ENCODE data around the gene GRPEL1. TPM values are rescaled to one million over a fixed set of nuclear protein-coding genes. Genes with fewer than 3 reads are reported as not detected.

The GRPEL1 gene
- polyA plus RNA-seq, 2 of the 4 experiments (the other 2 are of a cell fraction): 45.5 to 72.0 TPM

DNA sequence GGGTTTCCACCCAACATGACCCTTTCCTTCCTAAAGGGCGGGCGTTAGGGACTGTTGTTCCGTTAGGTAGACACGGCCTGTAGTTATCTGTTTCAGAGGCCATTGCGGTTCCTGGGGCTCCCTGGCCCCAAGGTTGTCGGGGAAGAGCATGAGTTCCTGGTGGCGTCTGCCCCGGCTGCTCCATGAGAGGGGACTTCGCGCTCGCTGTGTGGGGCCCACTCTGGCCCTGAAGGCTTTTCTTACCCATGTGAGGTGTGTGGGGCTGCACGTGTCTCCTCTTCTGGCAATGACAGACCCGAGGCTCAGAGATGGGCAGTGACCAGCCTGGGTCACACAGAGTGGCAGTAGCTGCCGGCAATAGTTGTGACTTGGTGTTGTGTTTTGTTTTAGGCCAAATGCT, 15.6 kb downstream of the GRPEL1 start:
- Histone ChIP-seq H3K4me1 (no peaks in the 10 kb centered on the region), H3K27ac (no peak overlapping the region), H3K4me2 (no peak overlapping the region), H3K4me3 (no peak overlapping the region), H3K9me3 (no peaks in the 10 kb centered on the region)
- POLR2A ChIA-PET: no interaction called here
- 94% methylated on average over 11 of the region's 14 CpGs for WGBS (ENCODE audit: missing lambda C conversion rate)
- CTCF ChIA-PET: interaction anchor here (1.4 to 3.7 kb wide), 2 partner anchors 9 kb away, joined by 3 to 16 read pairs; partner anchors contain the start of gene TADA2B
- TF ChIP-seq FOXS1 (CRISPR knock-in tag; IDR thresholded peaks at IDR 0.05) (no peak), TP53 (CRISPR knock-in tag; IDR thresholded peaks at IDR 0.05) (no peak), PHF8 (IDR thresholded peaks at IDR 0.05; ENCODE audit: borderline replicate concordance, low read depth) (no peak), EHF (CRISPR knock-in tag; IDR thresholded peaks at IDR 0.05) (no peak), BHLHE40 (IDR thresholded peaks at IDR 0.05; ENCODE audit: low read depth, low read length) (no peak), JUN (IDR thresholded peaks at IDR 0.05) (no peak), EP300 (IDR thresholded peaks at IDR 0.05) (no peak), JUNB (IDR thresholded peaks at IDR 0.05) (no peak), CBX8 (IDR thresholded peaks at IDR 0.05) (no peak), HOXB13 (CRISPR knock-in tag; IDR thresholded peaks at IDR 0.05; ENCODE audit: low read depth) (no peak), HDAC2 (IDR thresholded peaks at IDR 0.05) (no peak)
- FAIRE-seq: no peak
- ATAC-seq: no peak
- no peak for DNase-seq (ENCODE audit: low read depth in 1 of 2, low spot score in 1 of 2)

DNA sequence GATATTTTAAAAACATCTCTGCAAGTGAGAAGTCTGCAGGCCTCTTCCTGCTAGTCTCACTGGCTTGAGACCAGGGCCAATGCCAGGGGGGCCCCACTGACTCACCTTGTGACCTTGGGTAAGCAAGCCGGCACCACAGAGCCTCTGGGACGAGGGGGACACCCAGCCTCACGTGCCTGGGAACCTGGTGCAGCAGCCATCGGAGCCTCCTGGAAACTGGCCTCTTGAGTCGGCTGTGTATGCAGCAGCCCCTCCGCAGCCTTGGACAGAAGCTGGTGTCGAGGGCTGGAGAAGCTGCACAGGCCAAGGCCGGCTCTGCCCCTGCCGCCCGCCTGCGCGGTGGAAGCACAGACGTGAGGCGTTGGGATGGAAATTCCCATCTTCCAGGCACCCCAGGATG, 16.0 kb downstream of the GRPEL1 start:
- FAIRE-seq (no peak), ATAC-seq (no peak), DNase-seq (ENCODE audit: low read depth in 1 of 2, low spot score in 1 of 2) (no peak)
- no peak overlapping the region for H3K27ac ChIP-seq
- CTCF ChIA-PET: interaction anchor here (1.4 kb wide), 1 partner anchor 9 kb away, joined by 3 read pairs; the partner anchor contains the start of gene TADA2B
- no peak for TF ChIP-seq TP53 (CRISPR knock-in tag; IDR thresholded peaks at IDR 0.05)
- TF ChIP-seq CHD4 (IDR thresholded peaks at IDR 0.05; ENCODE audit: borderline replicate concordance): no peak
- no peak for TF ChIP-seq ZC3H11A (IDR thresholded peaks at IDR 0.05)
- TF ChIP-seq RARB (CRISPR knock-in tag; IDR thresholded peaks at IDR 0.05): no peak
- H3K4me3 ChIP-seq: no peak overlapping the region
- POLR2A ChIA-PET: interaction anchor here (0.6 kb wide), 1 partner anchor 17 kb away, joined by 5 read pairs; no protein-coding TSS in a partner anchor
- H3K4me1 ChIP-seq: no peaks in the 10 kb centered on the region
- no peak overlapping the region for H3K4me2 ChIP-seq
- no peaks in the 10 kb centered on the region for H3K9me3 ChIP-seq
- WGBS (ENCODE audit: missing lambda C conversion rate): 98% methylated on average over 10 of the region's 14 CpGs

DNA sequence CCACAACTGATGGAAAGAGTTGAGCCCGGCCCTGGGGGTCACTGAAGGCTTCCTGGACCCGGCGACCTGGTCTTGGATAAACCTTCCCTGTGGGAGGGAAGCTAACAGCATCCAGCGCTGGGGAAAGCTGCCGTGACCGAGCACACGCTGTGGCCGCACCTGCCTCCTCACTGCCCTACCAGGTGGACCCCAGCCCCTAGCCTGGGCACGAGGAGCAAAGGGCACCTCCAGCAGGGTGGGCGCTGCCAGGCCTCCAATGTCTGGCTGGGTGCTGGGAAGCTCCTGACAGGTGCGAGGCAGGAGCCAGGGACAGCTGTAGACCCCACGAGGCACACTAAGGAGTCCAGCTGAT, 16.7 kb downstream of the GRPEL1 start:
- TF ChIP-seq CEBPB (IDR thresholded peaks at IDR 0.05) (no peak), KDM1A (IDR thresholded peaks at IDR 0.05; ENCODE audit: low read depth) (no peak), MAFK (IDR thresholded peaks at IDR 0.05; ENCODE audit: partially characterized antibody) (no peak), FOSL2 (IDR thresholded peaks at IDR 0.05) (no peak), FOSL2 (CRISPR knock-in tag; IDR thresholded peaks at IDR 0.05) (no peak), POLR2A (IDR thresholded peaks at IDR 0.05; ENCODE audit: low read length) (no peak), ZFP36 (IDR thresholded peaks at IDR 0.05; ENCODE audit: borderline replicate concordance, partially characterized antibody) (no peak), ZC3H11A (IDR thresholded peaks at IDR 0.05) (no peak), CHD2 (IDR thresholded peaks at IDR 0.05; ENCODE audit: low read length, partially characterized antibody) (no peak)
- TF ChIP-seq, protein P1, sequence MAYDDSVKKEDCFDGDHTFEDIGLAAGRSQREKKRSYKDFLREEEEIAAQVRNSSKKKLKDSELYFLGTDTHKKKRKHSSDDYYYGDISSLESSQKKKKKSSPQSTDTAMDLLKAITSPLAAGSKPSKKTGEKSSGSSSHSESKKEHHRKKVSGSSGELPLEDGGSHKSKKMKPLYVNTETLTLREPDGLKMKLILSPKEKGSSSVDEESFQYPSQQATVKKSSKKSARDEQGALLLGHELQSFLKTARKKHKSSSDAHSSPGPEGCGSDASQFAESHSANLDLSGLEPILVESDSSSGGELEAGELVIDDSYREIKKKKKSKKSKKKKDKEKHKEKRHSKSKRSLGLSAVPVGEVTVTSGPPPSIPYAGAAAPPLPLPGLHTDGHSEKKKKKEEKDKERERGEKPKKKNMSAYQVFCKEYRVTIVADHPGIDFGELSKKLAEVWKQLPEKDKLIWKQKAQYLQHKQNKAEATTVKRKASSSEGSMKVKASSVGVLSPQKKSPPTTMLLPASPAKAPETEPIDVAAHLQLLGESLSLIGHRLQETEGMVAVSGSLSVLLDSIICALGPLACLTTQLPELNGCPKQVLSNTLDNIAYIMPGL (CRISPR knock-in tag; IDR thresholded peaks at IDR 0.05; ENCODE audit: borderline replicate concordance): no peak
- TF ChIP-seq, protein P2, sequence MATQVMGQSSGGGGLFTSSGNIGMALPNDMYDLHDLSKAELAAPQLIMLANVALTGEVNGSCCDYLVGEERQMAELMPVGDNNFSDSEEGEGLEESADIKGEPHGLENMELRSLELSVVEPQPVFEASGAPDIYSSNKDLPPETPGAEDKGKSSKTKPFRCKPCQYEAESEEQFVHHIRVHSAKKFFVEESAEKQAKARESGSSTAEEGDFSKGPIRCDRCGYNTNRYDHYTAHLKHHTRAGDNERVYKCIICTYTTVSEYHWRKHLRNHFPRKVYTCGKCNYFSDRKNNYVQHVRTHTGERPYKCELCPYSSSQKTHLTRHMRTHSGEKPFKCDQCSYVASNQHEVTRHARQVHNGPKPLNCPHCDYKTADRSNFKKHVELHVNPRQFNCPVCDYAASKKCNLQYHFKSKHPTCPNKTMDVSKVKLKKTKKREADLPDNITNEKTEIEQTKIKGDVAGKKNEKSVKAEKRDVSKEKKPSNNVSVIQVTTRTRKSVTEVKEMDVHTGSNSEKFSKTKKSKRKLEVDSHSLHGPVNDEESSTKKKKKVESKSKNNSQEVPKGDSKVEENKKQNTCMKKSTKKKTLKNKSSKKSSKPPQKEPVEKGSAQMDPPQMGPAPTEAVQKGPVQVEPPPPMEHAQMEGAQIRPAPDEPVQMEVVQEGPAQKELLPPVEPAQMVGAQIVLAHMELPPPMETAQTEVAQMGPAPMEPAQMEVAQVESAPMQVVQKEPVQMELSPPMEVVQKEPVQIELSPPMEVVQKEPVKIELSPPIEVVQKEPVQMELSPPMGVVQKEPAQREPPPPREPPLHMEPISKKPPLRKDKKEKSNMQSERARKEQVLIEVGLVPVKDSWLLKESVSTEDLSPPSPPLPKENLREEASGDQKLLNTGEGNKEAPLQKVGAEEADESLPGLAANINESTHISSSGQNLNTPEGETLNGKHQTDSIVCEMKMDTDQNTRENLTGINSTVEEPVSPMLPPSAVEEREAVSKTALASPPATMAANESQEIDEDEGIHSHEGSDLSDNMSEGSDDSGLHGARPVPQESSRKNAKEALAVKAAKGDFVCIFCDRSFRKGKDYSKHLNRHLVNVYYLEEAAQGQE (IDR thresholded peaks at IDR 0.05): no peak
- TF ChIP-seq, protein P3, sequence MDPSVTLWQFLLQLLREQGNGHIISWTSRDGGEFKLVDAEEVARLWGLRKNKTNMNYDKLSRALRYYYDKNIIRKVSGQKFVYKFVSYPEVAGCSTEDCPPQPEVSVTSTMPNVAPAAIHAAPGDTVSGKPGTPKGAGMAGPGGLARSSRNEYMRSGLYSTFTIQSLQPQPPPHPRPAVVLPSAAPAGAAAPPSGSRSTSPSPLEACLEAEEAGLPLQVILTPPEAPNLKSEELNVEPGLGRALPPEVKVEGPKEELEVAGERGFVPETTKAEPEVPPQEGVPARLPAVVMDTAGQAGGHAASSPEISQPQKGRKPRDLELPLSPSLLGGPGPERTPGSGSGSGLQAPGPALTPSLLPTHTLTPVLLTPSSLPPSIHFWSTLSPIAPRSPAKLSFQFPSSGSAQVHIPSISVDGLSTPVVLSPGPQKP (IDR thresholded peaks at IDR 0.05; ENCODE audit: low read depth, low read length): no peak
- TF ChIP-seq, protein P4, sequence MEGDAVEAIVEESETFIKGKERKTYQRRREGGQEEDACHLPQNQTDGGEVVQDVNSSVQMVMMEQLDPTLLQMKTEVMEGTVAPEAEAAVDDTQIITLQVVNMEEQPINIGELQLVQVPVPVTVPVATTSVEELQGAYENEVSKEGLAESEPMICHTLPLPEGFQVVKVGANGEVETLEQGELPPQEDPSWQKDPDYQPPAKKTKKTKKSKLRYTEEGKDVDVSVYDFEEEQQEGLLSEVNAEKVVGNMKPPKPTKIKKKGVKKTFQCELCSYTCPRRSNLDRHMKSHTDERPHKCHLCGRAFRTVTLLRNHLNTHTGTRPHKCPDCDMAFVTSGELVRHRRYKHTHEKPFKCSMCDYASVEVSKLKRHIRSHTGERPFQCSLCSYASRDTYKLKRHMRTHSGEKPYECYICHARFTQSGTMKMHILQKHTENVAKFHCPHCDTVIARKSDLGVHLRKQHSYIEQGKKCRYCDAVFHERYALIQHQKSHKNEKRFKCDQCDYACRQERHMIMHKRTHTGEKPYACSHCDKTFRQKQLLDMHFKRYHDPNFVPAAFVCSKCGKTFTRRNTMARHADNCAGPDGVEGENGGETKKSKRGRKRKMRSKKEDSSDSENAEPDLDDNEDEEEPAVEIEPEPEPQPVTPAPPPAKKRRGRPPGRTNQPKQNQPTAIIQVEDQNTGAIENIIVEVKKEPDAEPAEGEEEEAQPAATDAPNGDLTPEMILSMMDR (IDR thresholded peaks at IDR 0.05): no peak
- TF ChIP-seq, protein P5, sequence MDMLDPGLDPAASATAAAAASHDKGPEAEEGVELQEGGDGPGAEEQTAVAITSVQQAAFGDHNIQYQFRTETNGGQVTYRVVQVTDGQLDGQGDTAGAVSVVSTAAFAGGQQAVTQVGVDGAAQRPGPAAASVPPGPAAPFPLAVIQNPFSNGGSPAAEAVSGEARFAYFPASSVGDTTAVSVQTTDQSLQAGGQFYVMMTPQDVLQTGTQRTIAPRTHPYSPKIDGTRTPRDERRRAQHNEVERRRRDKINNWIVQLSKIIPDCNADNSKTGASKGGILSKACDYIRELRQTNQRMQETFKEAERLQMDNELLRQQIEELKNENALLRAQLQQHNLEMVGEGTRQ (IDR thresholded peaks at IDR 0.05): no peak
- Histone ChIP-seq H3K9me3 (no peaks in the 10 kb centered on the region), H3K4me1 (no peaks in the 10 kb centered on the region), H3K4me2 (no peak overlapping the region), H3K27ac (no peak overlapping the region), H3K4me3 (no peak overlapping the region)
- ChIA-PET CTCF (interaction anchor here (1.4 kb wide), 1 partner anchor 8 kb away, joined by 3 read pairs; the partner anchor contains the start of gene TADA2B), POLR2A (interaction anchor here (1.0 kb wide), 1 partner anchor 17 kb away, joined by 6 read pairs; the partner anchor contains the start of gene GRPEL1)
- FAIRE-seq (no peak), ATAC-seq (no peak), DNase-seq (ENCODE audit: low read depth in 1 of 2, low spot score in 1 of 2) (no peak)
- WGBS (ENCODE audit: missing lambda C conversion rate): 94% methylated on average over 12 of the region's 12 CpGs

Measured in A549 (cell line).